Stomach (tissue), 9 donors: ENCODE measurements around the gene CDK19. TPM values are rescaled to one million over a fixed set of nuclear protein-coding genes. Genes with fewer than 3 reads are reported as not detected.
"Not testable (repeated sequence)": the region's sequence is repeated elsewhere in the genome, so short reads cannot be mapped to it uniquely, and the experiment has no call there.

Source experiments
- DNase-seq, 2 donors: peaks; one replicate each; pipeline versions ENCODE4 v3.0.0 to v3.0.0-alpha.2; 2013 to 2019
- H3K27ac ChIP-seq, 5 donors: fragments of 200-600 bp in 4 of 5; sonication (generic) in 4 of 5; one replicate each; pipeline ENCODE4 v1.5.1; 2013 to 2019; ENCODE audit warnings: mild to moderate bottlenecking in 1 of 5, moderate library complexity in 1 of 5
- H3K27me3 ChIP-seq, 3 donors: fragments of 200-600 bp; sonication (generic); one replicate each; pipeline ENCODE4 v1.5.1; 2017 to 2019; ENCODE audit warnings: mixed run types in 1 of 3
- H3K36me3 ChIP-seq, 4 donors: fragments of 200-600 bp; sonication (generic); 1 replicate in 3 of 4; 2 replicates in 1 of 4; pipeline ENCODE4 v1.5.1; 2016 to 2019
- H3K4me1 ChIP-seq, 4 donors: fragments of 200-600 bp; sonication (generic); one replicate each; pipeline ENCODE4 v1.5.1; 2016 to 2019
- H3K4me3 ChIP-seq, 4 donors: fragments of 200-600 bp; sonication (generic) in 3 of 4; one replicate each; pipeline ENCODE4 v1.5.1; 2016 to 2019; ENCODE audit warnings: mild to moderate bottlenecking in 1 of 4
- H3K9me3 ChIP-seq, 4 donors: fragments of 200-600 bp; sonication (generic); one replicate each; pipeline ENCODE4 v1.5.1; 2016 to 2019
- CTCF ChIP-seq, 7 experiments: fragments of 450-650 bp in 4 of 7; fragments of 200-600 bp in 3 of 7; sonication (generic) in 3 of 7; IDR thresholded peaks; one replicate each; pipeline ENCODE4 v1.5.1; 2016 to 2019; ENCODE audit warnings: antibody characterized with exemption in 7 of 7, control low read depth in 2 of 7, mild to moderate bottlenecking in 1 of 7
- EP300 ChIP-seq: sonication (generic); formaldehyde crosslinking; IDR thresholded peaks from one replicate; pipeline ENCODE4 v1.6.1; 2017; ENCODE audit warnings: antibody characterized with exemption
- POLR2A ChIP-seq, 4 donors: fragments of 450-650 bp; IDR thresholded peaks; one replicate each; pipeline ENCODE4 v1.6.1; 2016; ENCODE audit warnings: antibody characterized with exemption in 4 of 4, control low read depth in 2 of 4, mild to moderate bottlenecking in 1 of 4, moderate library complexity in 1 of 4
- POLR2AphosphoS5 ChIP-seq, 3 donors: sonication (generic); formaldehyde crosslinking; IDR thresholded peaks; one replicate each; pipeline ENCODE4 v1.6.1; 2016; ENCODE audit warnings: antibody characterized with exemption in 3 of 3
- WGBS, 5 donors: extraction: QIAGEN DNeasy Blood & Tissue Kit in 3 of 5; methylation state at CpG; one replicate each; pipeline versions ENCODE4 v1.1.5 to v1.1.7; 2013 to 2018; 5-methylcytosine and 5-hydroxymethylcytosine counted together
- intact Hi-C: fragments of 100-400 bp; cut with DNase I; formaldehyde crosslinking; loops from one replicate; pipeline ENCODE4 v1.15.1; 2023; ENCODE audit warnings: low total_unique reads
- polyA plus RNA-seq, 3 donors: library from polyadenylated mRNA; stranded (reverse); fragments of 200-250 nt; gene quantifications; one replicate each; pipeline ENCODE4 v1.2.3, GENCODE V29; 2013
- total RNA-seq, 5 donors: library from RNA; depleted of rRNA; stranded (reverse); fragments of >200 nt; gene quantifications; one replicate each; pipeline versions ENCODE4 v1.1.0 to v1.2.3, GENCODE V29; 2014 to 2016
- donor health status: healthy with polysubstance abuse.
- donor health status: Bipolar disorder and iron deficiency.
- donor health status: healthy.

The CDK19 gene
- total and polyA plus RNA-seq, 8 donors, result 5.4 to 23.5 (median 7.5) TPM

GRCh38 chr6:110768057-110768456 is 47.2 kb downstream of the CDK19 start:
- Histone ChIP-seq H3K4me3 (no peak overlapping the region), H3K4me1 (no peaks in the 10 kb centered on the region), H3K27me3 (no peaks in the 10 kb centered on the region), H3K9me3 (no peaks in the 10 kb centered on the region), H3K36me3 (peaks cover 0 to 25% (median 13%) of the 10 kb centered on the region in 4 donors), H3K27ac (no peak overlapping the region)
- intact Hi-C loops, result no loop called here
- TF ChIP-seq POLR2A (IDR thresholded peaks at IDR 0.05) (no peak), CTCF (IDR thresholded peaks at IDR 0.05) (no peak)
- no peak for DNase-seq
- WGBS, 5 donors, result 87 to 98% (median 94%) methylated on average over 1 of the region's 1 CpG

DNA sequence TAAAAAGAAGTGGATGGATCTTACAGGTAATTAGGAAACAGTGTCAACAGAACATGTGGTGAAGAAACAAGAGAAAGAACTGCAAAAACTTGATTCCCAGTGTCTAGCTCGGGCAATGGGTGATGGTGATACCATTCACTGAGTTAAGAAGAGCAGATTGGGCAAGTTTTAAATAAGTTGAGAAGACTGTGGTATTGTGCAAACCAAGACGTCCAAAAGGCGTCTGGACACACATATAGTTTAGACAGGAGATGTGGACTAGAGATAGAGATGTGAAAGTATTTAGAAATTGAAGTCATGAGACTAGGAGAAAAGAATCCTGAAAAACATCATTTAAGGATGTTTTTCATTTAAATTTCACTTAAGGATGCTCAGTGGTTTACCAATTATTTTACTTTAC is 53.9 kb downstream of the CDK19 start:
- Histone ChIP-seq H3K4me3 (no peak overlapping the region), H3K36me3 (peaks cover 0 to 7% (median 1%) of the 10 kb centered on the region in 4 donors), H3K9me3 (no peaks in the 10 kb centered on the region), H3K27me3 (no peaks in the 10 kb centered on the region), H3K27ac (no peak overlapping the region), H3K4me1 (peaks cover 0 to 7% (median 0%) of the 10 kb centered on the region in 4 donors)
- intact Hi-C loops, result no loop called here
- WGBS, 5 donors, result 66 to 77% (median 69%) methylated on average over 3 of the region's 3 CpGs
- TF ChIP-seq CTCF (IDR thresholded peaks at IDR 0.05) (no peak), POLR2AphosphoS5 (IDR thresholded peaks at IDR 0.05) (no peak), POLR2A (IDR thresholded peaks at IDR 0.05) (no peak), EP300 (no peak)
- no peak for DNase-seq

- TF ChIP-seq EP300 (no peak), POLR2AphosphoS5 (IDR thresholded peaks at IDR 0.05) (no peak), POLR2A (IDR thresholded peaks at IDR 0.05) (no peak), CTCF (IDR thresholded peaks at IDR 0.05) (no peak)
- DNase-seq, result no peak
- Histone ChIP-seq H3K27me3 (no peaks in the 10 kb centered on the region), H3K36me3 (peaks cover 0 to 3% (median 0%) of the 10 kb centered on the region in 4 donors), H3K4me3 (no peak overlapping the region), H3K9me3 (no peaks in the 10 kb centered on the region), H3K27ac (no peak overlapping the region), H3K4me1 (peaks cover 0 to 15% (median 5%) of the 10 kb centered on the region in 4 donors)
- intact Hi-C loops, result no loop called here
- WGBS, 5 donors, result 94 to 97% (median 95%) methylated on average over 8 of the region's 8 CpGs
Measured at GRCh38 chr6:110760589-110760988, 54.7 kb downstream of the CDK19 start.

GRCh38 chr6:110760098-110760497 is 55.2 kb downstream of the CDK19 start:
- DNase-seq, H3K9me3 ChIP-seq, H3K4me3 ChIP-seq, intact Hi-C loops, H3K36me3 ChIP-seq, H3K27me3 ChIP-seq, H3K27ac ChIP-seq: not testable (repeated sequence)
- H3K4me1 ChIP-seq, result peaks cover 0 to 20% (median 10%) of the 10 kb centered on the region in 4 donors
- 85 to 97% (median 91%) methylated on average over 5 of the region's 5 CpGs for WGBS, 5 donors

GRCh38 chr6:110757926-110758325 is 57.3 kb downstream of the CDK19 start:
- H3K9me3 ChIP-seq, result no peaks in the 10 kb centered on the region
- H3K4me1 ChIP-seq, result peaks cover 0 to 38% (median 18%) of the 10 kb centered on the region in 4 donors
- WGBS, 5 donors, result 90 to 98% (median 95%) methylated on average over 4 of the region's 4 CpGs
- H3K4me3 ChIP-seq, result no peak overlapping the region
- no peak for TF ChIP-seq POLR2AphosphoS5 (IDR thresholded peaks at IDR 0.05)
- no peak for TF ChIP-seq POLR2A (IDR thresholded peaks at IDR 0.05)
- no peak for TF ChIP-seq CTCF (IDR thresholded peaks at IDR 0.05)
- TF ChIP-seq EP300, result no peak
- no peaks in the 10 kb centered on the region for H3K36me3 ChIP-seq
- DNase-seq, result no peak
- no peaks in the 10 kb centered on the region for H3K27me3 ChIP-seq
- H3K27ac ChIP-seq, result no peak overlapping the region
- intact Hi-C loops, result no loop called here
